Measurements from ENCODE around the gene CAMK2B.

DNA sequence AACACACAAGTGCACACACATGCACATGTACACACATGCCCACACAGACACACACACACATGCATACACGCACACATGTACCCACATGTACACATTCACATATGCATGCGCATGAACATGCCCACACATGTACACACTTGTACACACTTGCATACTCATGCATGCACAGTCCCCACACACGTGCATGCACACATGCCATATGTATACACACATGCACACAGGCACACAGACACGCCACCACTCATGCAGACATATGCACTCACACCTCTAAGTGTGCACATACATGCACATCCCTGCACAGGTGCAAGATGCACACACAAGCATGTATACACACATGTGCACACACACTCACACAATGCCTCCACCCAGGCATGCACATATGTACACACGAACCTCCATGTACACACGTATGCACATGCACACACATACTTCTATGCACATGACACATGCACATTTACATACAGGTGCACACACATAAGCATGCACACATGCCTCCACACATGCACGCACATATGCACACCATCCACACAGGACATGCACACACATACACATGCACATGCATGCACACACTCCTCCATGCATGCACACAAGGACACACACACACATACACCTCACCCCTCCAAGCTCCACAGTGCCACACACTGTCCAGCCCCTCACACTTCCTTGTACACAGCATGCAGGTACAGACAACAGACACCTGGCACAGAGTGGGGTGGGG lies 78.8 kb downstream of the CAMK2B start:
- TF ChIP-seq, protein P1, sequence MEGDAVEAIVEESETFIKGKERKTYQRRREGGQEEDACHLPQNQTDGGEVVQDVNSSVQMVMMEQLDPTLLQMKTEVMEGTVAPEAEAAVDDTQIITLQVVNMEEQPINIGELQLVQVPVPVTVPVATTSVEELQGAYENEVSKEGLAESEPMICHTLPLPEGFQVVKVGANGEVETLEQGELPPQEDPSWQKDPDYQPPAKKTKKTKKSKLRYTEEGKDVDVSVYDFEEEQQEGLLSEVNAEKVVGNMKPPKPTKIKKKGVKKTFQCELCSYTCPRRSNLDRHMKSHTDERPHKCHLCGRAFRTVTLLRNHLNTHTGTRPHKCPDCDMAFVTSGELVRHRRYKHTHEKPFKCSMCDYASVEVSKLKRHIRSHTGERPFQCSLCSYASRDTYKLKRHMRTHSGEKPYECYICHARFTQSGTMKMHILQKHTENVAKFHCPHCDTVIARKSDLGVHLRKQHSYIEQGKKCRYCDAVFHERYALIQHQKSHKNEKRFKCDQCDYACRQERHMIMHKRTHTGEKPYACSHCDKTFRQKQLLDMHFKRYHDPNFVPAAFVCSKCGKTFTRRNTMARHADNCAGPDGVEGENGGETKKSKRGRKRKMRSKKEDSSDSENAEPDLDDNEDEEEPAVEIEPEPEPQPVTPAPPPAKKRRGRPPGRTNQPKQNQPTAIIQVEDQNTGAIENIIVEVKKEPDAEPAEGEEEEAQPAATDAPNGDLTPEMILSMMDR (conservative IDR thresholded peaks at IDR 0.05): no peak
- TF ChIP-seq ZFX (IDR thresholded peaks at IDR 0.05): no peak
